Transverse colon (tissue), 4 donors: ENCODE data around the gene PPFIA4.

ENCODE experiments used
- EP300 ChIP-seq: sonication (generic); formaldehyde crosslinking; IDR thresholded peaks from one replicate; pipeline ENCODE4 v1.6.1; 2017; ENCODE audit warnings: antibody characterized with exemption, low read depth
- POLR2A ChIP-seq: fragments of 450-650 bp; IDR thresholded peaks from one replicate; pipeline ENCODE4 v1.6.1; 2016; ENCODE audit warnings: antibody characterized with exemption, mild to moderate bottlenecking, moderate library complexity
- POLR2AphosphoS5 ChIP-seq, 3 donors: sonication (generic); formaldehyde crosslinking; IDR thresholded peaks; one replicate each; pipeline ENCODE4 v1.6.1; 2016; ENCODE audit warnings: antibody characterized with exemption in 3 of 3
- TF ChIP-seq, protein P1 (sequence below), 5 experiments: fragments of 200-600 bp in 3 of 5; fragments of 450-650 bp in 2 of 5; sonication (generic) in 3 of 5; IDR thresholded peaks; 1 replicate in 2 of 5; 2 replicates in 3 of 5; pipeline ENCODE4 v1.5.1; 2016 to 2017; ENCODE audit warnings: antibody characterized with exemption in 5 of 5, inconsistent platforms in 3 of 5, mild to moderate bottlenecking in 2 of 5, moderate library complexity in 1 of 5

DNA sequence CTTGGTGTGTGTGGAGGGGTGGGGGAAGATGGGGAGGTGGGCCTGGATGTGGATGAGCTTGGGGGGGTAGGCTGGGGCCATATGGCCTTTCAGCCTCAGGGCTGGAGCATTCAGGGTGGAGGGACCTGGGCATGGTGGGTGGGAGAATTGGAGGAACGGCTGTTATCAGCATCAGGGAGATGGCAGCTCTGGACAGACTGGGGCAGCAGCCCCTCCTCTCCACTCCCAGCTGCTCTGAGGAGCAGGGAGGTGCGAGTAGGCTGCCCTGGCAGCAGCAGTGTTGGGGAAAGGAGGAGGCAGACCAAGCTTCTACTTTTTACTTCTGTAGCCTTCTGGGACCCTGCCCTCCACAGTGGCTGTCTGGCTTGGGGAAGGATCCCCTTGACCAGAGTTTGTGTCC lies 10.2 kb downstream of the PPFIA4 start:
- TF ChIP-seq POLR2AphosphoS5 (IDR thresholded peaks at IDR 0.05): no peak
- TF ChIP-seq, protein P1, sequence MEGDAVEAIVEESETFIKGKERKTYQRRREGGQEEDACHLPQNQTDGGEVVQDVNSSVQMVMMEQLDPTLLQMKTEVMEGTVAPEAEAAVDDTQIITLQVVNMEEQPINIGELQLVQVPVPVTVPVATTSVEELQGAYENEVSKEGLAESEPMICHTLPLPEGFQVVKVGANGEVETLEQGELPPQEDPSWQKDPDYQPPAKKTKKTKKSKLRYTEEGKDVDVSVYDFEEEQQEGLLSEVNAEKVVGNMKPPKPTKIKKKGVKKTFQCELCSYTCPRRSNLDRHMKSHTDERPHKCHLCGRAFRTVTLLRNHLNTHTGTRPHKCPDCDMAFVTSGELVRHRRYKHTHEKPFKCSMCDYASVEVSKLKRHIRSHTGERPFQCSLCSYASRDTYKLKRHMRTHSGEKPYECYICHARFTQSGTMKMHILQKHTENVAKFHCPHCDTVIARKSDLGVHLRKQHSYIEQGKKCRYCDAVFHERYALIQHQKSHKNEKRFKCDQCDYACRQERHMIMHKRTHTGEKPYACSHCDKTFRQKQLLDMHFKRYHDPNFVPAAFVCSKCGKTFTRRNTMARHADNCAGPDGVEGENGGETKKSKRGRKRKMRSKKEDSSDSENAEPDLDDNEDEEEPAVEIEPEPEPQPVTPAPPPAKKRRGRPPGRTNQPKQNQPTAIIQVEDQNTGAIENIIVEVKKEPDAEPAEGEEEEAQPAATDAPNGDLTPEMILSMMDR (IDR thresholded peaks at IDR 0.05): no peak
- TF ChIP-seq POLR2A: no peak
- no peak for TF ChIP-seq EP300
